Measurements from ENCODE around the gene DHCR24. TPM values are rescaled to one million over a fixed set of nuclear protein-coding genes. Genes with fewer than 3 reads are reported as not detected.
A peak's percentile ranks its signal among the peaks of the same experiment; 100 is the strongest.
"Not testable (repeated sequence)": the region's sequence is repeated elsewhere in the genome, so short reads cannot be mapped to it uniquely, and the experiment has no call there.

DHCR24 gene, protein sequence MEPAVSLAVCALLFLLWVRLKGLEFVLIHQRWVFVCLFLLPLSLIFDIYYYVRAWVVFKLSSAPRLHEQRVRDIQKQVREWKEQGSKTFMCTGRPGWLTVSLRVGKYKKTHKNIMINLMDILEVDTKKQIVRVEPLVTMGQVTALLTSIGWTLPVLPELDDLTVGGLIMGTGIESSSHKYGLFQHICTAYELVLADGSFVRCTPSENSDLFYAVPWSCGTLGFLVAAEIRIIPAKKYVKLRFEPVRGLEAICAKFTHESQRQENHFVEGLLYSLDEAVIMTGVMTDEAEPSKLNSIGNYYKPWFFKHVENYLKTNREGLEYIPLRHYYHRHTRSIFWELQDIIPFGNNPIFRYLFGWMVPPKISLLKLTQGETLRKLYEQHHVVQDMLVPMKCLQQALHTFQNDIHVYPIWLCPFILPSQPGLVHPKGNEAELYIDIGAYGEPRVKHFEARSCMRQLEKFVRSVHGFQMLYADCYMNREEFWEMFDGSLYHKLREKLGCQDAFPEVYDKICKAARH
- 10 to 100 TPM; 59.5 to 64.7 TPM for total RNA-seq

DNA sequence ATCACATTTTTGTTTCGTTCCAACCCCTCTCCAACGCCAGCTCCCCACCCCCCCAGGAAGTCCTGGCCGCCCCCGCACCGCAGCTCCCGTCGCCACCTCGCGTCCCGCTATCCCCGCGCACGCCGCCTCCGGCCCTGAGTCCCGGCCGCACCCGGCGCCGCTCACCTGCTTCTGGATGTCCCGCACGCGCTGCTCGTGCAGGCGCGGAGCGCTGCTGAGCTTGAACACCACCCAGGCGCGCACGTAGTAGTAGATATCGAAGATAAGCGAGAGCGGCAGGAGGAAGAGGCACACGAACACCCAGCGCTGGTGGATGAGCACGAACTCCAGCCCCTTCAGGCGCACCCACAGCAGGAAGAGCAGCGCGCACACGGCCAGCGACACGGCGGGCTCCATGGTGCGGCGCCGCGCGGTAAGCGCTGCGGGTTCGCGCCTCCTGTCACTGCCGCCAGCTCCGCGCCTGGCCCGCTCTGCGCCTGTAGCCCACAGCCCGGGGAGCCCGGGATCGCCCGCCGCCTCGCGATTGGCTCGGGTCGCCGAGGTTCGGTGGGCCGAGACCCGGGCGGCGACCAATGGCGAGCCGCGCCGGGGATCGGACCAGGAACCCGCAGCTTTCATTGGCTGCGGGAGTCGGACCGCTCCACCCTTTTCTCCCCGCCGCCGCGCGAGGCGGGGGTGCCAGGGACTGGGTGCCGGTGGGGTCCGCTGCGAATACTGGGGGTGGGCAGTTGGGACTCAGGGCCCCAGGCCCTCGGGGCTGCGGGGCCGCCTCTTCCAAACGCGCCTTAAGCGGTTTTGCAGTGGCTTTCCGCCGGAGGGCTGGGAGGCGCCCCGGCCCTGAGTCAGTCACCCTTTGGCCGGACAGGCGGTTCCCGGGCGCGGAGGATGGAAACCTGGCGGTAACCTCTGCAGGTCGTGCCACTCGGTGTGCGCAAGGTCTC, at the start of gene DHCR24:
Gene DHCR24, minus strand, starts transcription at position 472 of the 941 bp plus-strand sequence. Its CDS starts 76 bp downstream, at position 396.
- peaks cover 10% of the 10 kb centered on the region for H3K27me3 Mint-ChIP-seq
- H3K9me3 Mint-ChIP-seq, result no peaks in the 10 kb centered on the region
- ChIA-PET POLR2A (interaction anchor here (0.7 to 2.3 kb wide), 9 partner anchors 11 to 997 kb away, joined by 3 to 9 read pairs (median 5); partner anchors contain the start of genes TTC22 and YIPF1), CTCF (interaction anchor here (0.6 to 2.6 kb wide), 7 partner anchors 39 to 763 kb away, joined by 3 to 8 read pairs (median 5); partner anchors contain the start of gene TTC22)
- H3K4me3 Mint-ChIP-seq, result peak within 1 kb of the TSS; percentile 89
- peak; percentile 82 for DNase-seq
- peaks cover 40% of the 10 kb centered on the region for H3K4me1 Mint-ChIP-seq (ENCODE audit: low read depth)
- peak within 1 kb of the TSS; percentile 83 for H3K27ac Mint-ChIP-seq
- TF ChIP-seq CTCF (IDR thresholded peaks at IDR 0.05), result no peak
- peak; percentile 95 for ATAC-seq
- H3K36me3 Mint-ChIP-seq (ENCODE audit: low read depth), result peaks cover 30% of the 10 kb centered on the region
- intact Hi-C loops (cut with micrococcal nuclease), result no loop called here

- DNase-seq (no peak), ATAC-seq (no peak)
- intact Hi-C loops (cut with micrococcal nuclease), result no loop called here
- ChIA-PET POLR2A (interaction anchor here (0.6 kb wide), 1 partner anchor 81 kb away, joined by 3 read pairs; no protein-coding TSS in a partner anchor), CTCF (interaction anchor here (3.8 kb wide), 1 partner anchor 9 kb away, joined by 25 read pairs; no protein-coding TSS in a partner anchor)
- Mint-ChIP-seq H3K27ac (no peak overlapping the region), H3K27me3 (peaks cover 3% of the 10 kb centered on the region), H3K4me1 (ENCODE audit: low read depth) (peaks cover 15% of the 10 kb centered on the region), H3K36me3 (ENCODE audit: low read depth) (no peaks in the 10 kb centered on the region), H3K9me3 (no peaks in the 10 kb centered on the region), H3K4me3 (no peak overlapping the region)
- no peak for TF ChIP-seq CTCF (IDR thresholded peaks at IDR 0.05)
Observed at GRCh38 chr1:54936791-54937190, 49.8 kb upstream of the DHCR24 start.

- ChIA-PET CTCF (interaction anchor here (0.6 to 3.8 kb wide), 4 partner anchors 11 to 681 kb away, joined by 3 to 25 read pairs (median 4); partner anchors contain the start of gene BSND), POLR2A (no interaction called here)
- no peak for TF ChIP-seq CTCF (IDR thresholded peaks at IDR 0.05)
- no peak overlapping the region for H3K27ac Mint-ChIP-seq
- peaks cover 11% of the 10 kb centered on the region for H3K4me1 Mint-ChIP-seq (ENCODE audit: low read depth)
- H3K27me3 Mint-ChIP-seq, result peaks cover 3% of the 10 kb centered on the region
- intact Hi-C loops (cut with micrococcal nuclease), result no loop called here
- DNase-seq, result no peak
- no peaks in the 10 kb centered on the region for H3K9me3 Mint-ChIP-seq
- no peak overlapping the region for H3K4me3 Mint-ChIP-seq
- no peaks in the 10 kb centered on the region for H3K36me3 Mint-ChIP-seq (ENCODE audit: low read depth)
- no peak for ATAC-seq
Observed at GRCh38 chr1:54934869-54935268, 47.9 kb upstream of the DHCR24 start.

- CTCF ChIA-PET, result interaction anchor here (0.6 to 3.8 kb wide), 5 partner anchors 12 to 682 kb away, joined by 3 to 25 read pairs (median 4); partner anchors contain the start of gene BSND
- DNase-seq; H3K4me1 Mint-ChIP-seq (ENCODE audit: low read depth); H3K27me3 Mint-ChIP-seq; H3K4me3 Mint-ChIP-seq; H3K9me3 Mint-ChIP-seq; H3K27ac Mint-ChIP-seq; intact Hi-C loops (cut with micrococcal nuclease); POLR2A ChIA-PET; ATAC-seq; H3K36me3 Mint-ChIP-seq (ENCODE audit: low read depth): not testable (repeated sequence)
Observed at GRCh38 chr1:54934081-54934480, 47.1 kb upstream of the DHCR24 start.

All from activated CD8-positive, alpha-beta T cell treated with anti-CD3 and anti-CD28 coated beads for 36 hours (primary cell).